ENCODE data around the gene PIRT. TPM values are rescaled to one million over a fixed set of nuclear protein-coding genes. Genes with fewer than 3 reads are reported as not detected.

The PIRT gene
- total and polyA plus RNA-seq, 2 of the 8 experiments (the other 6 are each of a cell fraction or from before 2014, with no cell fraction given), result 0.03 TPM; not detected in 1

DNA sequence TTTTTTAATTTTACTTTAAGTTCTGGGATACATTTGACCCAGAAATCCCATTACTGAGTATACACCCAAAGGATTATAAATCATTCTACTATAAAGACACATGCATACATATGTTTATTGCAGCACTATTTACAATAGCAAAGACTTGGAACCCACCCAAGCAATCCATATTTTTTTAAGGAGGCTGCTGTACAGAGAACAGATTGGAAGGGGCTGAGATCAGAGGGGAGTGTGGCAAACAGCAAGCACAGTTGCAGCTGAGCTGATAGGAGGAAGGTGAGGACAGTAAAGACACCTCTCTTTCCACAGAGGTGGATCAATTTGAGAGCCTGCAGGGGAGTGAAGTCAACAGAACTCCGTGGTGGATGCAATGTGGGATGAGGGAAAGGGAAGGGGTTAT, 23.8 kb downstream of the PIRT start:
- FAIRE-seq, result no peak
- CTCF ChIA-PET (ENCODE audit: partially characterized antibody), result interaction anchor here (1.1 to 1.9 kb wide), 4 partner anchors 8 to 78 kb away, joined by 3 to 8 read pairs (median 5); no protein-coding TSS in a partner anchor

More for the DNA sequence above, 23.8 kb downstream of the PIRT start:
- Histone ChIP-seq H3K56ac (replicated peaks; ENCODE audit: insufficient read length, low read depth, low read length) (no peak overlapping the region), H3K79me1 (ENCODE audit: low read depth, low read length) (no peaks in the 10 kb centered on the region), H2AK5ac (ENCODE audit: low read depth, low read length) (no peak overlapping the region), H4K8ac (ENCODE audit: extremely low read depth, insufficient read depth, low read length) (no peak overlapping the region), H3K9me3 (ENCODE audit: insufficient read depth in 2 of 2, low read depth in 1 of 2, low read length in 1 of 2) (no peaks in the 10 kb centered on the region), H4K5ac (ENCODE audit: insufficient read length, low read depth, low read length) (no peak overlapping the region), H3K27ac (ENCODE audit: low read depth, low read length) (no peak overlapping the region), H3K23me2 (ENCODE audit: low read depth, low read length) (no peaks in the 10 kb centered on the region), H2BK20ac (ENCODE audit: low read length) (no peak overlapping the region), H4K20me1 (replicated peaks in 1 of 2; ENCODE audit: control insufficient read depth in 1 of 2, insufficient read depth in 2 of 2, low read length in 2 of 2) (no peaks in the 10 kb centered on the region), H2BK15ac (ENCODE audit: low read length) (no peak overlapping the region), H3K79me2 (ENCODE audit: control insufficient read depth in 1 of 2, insufficient read depth in 2 of 2, low read length in 2 of 2) (no peaks in the 10 kb centered on the region), H2BK12ac (ENCODE audit: low read depth, low read length) (no peak overlapping the region), H3K4me1 (replicated peaks in 1 of 4; ENCODE audit: control insufficient read depth in 3 of 4, insufficient read depth in 4 of 4, low read length in 3 of 4) (no peaks in the 10 kb centered on the region), H3K23ac (ENCODE audit: insufficient read length) (no peak overlapping the region), H3K18ac (ENCODE audit: extremely low read depth, low read length) (no peak overlapping the region), H3K14ac (ENCODE audit: insufficient read length) (no peak overlapping the region), H3K27me3 (replicated peaks in 1 of 4; ENCODE audit: control insufficient read depth in 3 of 4, extremely low read depth in 1 of 4, insufficient read depth in 3 of 4, low read length in 3 of 4) (no peaks in the 10 kb centered on the region), H3K4me2 (ENCODE audit: insufficient read depth in 1 of 2, low read depth in 2 of 2, low read length in 2 of 2) (no peak overlapping the region), H3K4me3 (ENCODE audit: extremely low read depth in 1 of 4, insufficient read depth in 2 of 4, low read depth in 3 of 4, low read length in 4 of 4) (no peak overlapping the region), H2BK5ac (ENCODE audit: low read depth, low read length) (no peak overlapping the region), H3K9ac (replicated peaks in 1 of 4; ENCODE audit: extremely low read depth in 1 of 4, low read depth in 3 of 4, low read length in 3 of 4) (no peak overlapping the region), H3K4ac (replicated peaks; ENCODE audit: insufficient read length, low read depth, low read length) (no peak overlapping the region), H4K91ac (replicated peaks; ENCODE audit: insufficient read length, low read length) (no peak overlapping the region), H3K36me3 (ENCODE audit: control insufficient read depth in 2 of 4, insufficient read depth in 4 of 4, low read length in 3 of 4) (no peaks in the 10 kb centered on the region), H2AFZ (ENCODE audit: low read length) (no peak overlapping the region), H2BK120ac (replicated peaks; ENCODE audit: low read depth, low read length) (no peak overlapping the region)
- POLR2A ChIA-PET (ENCODE audit: partially characterized antibody), result no interaction called here
- DNase-seq (ENCODE audit: low read depth in 1 of 2, low spot score in 2 of 2), result no peak
- no peak for TF ChIP-seq CTBP2 (IDR thresholded peaks at IDR 0.05; ENCODE audit: borderline replicate concordance, insufficient read depth, insufficient read length, low read length)
- no peak for TF ChIP-seq CHD2 (IDR thresholded peaks at IDR 0.05; ENCODE audit: low read length)
- no peak for TF ChIP-seq CBX8 (IDR thresholded peaks at IDR 0.05; ENCODE audit: borderline replicate concordance, low read depth, low read length)
- TF ChIP-seq FOSL1 (IDR thresholded peaks at IDR 0.05; ENCODE audit: insufficient read depth, low read depth, low read length), result no peak
- TF ChIP-seq, protein P1, sequence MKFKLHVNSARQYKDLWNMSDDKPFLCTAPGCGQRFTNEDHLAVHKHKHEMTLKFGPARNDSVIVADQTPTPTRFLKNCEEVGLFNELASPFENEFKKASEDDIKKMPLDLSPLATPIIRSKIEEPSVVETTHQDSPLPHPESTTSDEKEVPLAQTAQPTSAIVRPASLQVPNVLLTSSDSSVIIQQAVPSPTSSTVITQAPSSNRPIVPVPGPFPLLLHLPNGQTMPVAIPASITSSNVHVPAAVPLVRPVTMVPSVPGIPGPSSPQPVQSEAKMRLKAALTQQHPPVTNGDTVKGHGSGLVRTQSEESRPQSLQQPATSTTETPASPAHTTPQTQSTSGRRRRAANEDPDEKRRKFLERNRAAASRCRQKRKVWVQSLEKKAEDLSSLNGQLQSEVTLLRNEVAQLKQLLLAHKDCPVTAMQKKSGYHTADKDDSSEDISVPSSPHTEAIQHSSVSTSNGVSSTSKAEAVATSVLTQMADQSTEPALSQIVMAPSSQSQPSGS (IDR thresholded peaks at IDR 0.05; ENCODE audit: low read length), result no peak
- TF ChIP-seq RFX5 (IDR thresholded peaks at IDR 0.05; ENCODE audit: borderline replicate concordance, low read depth, low read length), result no peak
- TF ChIP-seq EGR1 (IDR thresholded peaks at IDR 0.05; ENCODE audit: borderline replicate concordance, low read depth, low read length), result no peak
- no peak for TF ChIP-seq EP300 (IDR thresholded peaks at IDR 0.05; ENCODE audit: borderline replicate concordance in 1 of 2, low read depth in 2 of 2, low read length in 2 of 2)
- WGBS, 2 experiments (ENCODE audit: extremely low coverage in 1 of 2, insufficient coverage in 1 of 2, insufficient read length in 1 of 2, insufficient replicate concordance in 2 of 2, low coverage in 1 of 2, low lambda C conversion rate in 2 of 2, missing lambda C conversion rate in 1 of 2), result 83% methylated on average over 1 of the region's 1 CpG; no CpG with 5 or more reads in 1 of the 2 experiments

All from H1 (cell line).